AG09309 (cell line): ENCODE measurements around the gene CASQ1.

Experiments
- DNase-seq: peaks from one replicate; pipeline ENCODE4 v3.0.0-alpha.2; 2010; ENCODE audit warnings: low read depth
- H3K4me3 ChIP-seq: 2 replicates; pipeline ENCODE4 v1.5.1; 2011; ENCODE audit warnings: mild to moderate bottlenecking, low read depth, low read length, moderate library complexity; ENCODE audit not compliant: control insufficient read depth
- TF ChIP-seq, protein P1 (sequence below): IDR thresholded peaks from 2 replicates; pipeline ENCODE4 v1.5.1; 2011; ENCODE audit warnings: mild to moderate bottlenecking, low read depth, low read length, inconsistent platforms; ENCODE audit not compliant: insufficient read depth, control insufficient read depth; ENCODE audit errors: missing control alignments

The CASQ1 gene

GRCh38 chr1:160211046-160211790, 20.8 kb downstream of the CASQ1 start:
- H3K4me3 ChIP-seq, result no peak overlapping the region
- DNase-seq, result no peak
- TF ChIP-seq, protein P1, sequence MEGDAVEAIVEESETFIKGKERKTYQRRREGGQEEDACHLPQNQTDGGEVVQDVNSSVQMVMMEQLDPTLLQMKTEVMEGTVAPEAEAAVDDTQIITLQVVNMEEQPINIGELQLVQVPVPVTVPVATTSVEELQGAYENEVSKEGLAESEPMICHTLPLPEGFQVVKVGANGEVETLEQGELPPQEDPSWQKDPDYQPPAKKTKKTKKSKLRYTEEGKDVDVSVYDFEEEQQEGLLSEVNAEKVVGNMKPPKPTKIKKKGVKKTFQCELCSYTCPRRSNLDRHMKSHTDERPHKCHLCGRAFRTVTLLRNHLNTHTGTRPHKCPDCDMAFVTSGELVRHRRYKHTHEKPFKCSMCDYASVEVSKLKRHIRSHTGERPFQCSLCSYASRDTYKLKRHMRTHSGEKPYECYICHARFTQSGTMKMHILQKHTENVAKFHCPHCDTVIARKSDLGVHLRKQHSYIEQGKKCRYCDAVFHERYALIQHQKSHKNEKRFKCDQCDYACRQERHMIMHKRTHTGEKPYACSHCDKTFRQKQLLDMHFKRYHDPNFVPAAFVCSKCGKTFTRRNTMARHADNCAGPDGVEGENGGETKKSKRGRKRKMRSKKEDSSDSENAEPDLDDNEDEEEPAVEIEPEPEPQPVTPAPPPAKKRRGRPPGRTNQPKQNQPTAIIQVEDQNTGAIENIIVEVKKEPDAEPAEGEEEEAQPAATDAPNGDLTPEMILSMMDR, result no peak

DNA sequence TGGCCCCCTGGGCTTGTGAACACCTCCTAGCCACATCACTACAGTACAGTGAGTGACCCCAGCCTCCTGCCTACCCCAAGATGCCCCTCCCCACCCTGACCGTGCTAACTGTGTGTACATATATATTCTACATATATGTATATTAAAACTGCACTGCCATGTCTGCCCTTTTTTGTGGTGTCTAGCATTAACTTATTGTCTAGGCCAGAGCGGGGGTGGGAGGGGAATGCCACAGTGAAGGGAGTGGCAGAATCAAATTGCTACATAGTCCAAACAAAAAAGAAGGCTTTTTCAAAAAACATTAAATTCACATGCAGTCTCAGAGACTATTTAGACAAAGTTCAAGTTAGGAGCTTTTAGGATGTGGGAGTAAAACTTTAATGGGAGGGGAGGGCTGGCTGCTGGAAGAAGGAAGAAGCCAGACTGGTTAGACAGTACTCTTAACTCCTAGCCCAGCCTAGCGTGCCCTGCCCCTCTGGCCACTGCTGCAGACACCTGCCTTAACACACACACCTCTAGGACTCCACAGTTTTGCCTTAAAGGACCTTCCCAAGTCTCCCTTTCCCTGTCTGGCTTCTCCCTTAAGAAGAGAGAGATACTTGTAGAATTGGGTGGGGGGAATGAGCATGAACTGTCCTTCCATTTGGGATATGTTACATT, 24.2 kb downstream of the CASQ1 start:
- H3K4me3 ChIP-seq, result no peak overlapping the region
- no peak for DNase-seq
- TF ChIP-seq, protein P1, result no peak

DNA sequence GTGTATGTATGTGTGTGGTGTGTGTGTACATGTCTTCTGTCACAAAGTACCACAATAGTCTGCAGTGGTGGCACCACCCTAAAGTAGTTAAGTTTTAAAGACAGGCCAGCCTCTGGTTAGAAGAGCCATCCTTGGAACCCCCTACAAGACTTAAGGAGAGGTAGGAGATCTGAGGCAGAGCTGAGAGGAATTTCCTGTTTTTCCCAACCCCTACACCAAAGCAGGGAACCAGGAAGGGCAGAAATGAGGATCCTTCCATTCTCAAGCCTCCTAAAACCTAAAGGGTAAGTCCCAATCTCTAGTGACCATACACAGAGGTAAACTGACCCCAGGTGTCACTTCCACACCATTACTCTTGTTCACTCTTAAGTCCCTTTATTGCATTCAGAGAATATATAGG, 25.9 kb downstream of the CASQ1 start:
- TF ChIP-seq, protein P1, result no peak
- no peak for DNase-seq
- no peak overlapping the region for H3K4me3 ChIP-seq

DNA sequence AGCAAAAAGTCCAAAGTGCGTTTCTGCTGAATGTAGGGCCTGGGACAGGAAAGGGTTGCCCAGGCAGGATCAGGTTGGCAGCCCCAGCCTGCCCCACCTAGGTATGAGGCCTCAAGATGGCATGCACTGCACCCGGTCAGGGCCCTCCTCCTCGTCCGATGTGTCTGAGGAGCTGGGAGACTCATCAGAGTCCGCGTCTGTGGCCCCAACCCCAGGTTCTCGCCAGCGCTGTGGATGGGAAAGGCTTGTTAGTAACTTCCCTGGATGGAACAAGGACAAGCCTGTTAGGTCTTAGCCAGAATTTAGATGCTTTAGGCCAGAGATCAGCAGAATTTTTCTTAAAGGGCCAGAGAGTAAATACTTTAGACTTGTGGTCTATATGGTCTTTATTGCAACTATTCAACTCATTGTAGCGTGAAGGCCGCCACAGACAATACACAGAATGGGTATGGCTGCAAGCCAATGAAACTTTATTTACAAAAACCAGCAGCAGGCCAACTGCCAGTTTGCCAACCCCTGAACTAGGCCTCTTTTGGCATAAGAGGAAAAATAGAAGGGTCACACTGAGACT, 27.2 kb downstream of the CASQ1 start:
- H3K4me3 ChIP-seq, result no peak overlapping the region
- TF ChIP-seq, protein P1, result no peak
- no peak for DNase-seq

DNA sequence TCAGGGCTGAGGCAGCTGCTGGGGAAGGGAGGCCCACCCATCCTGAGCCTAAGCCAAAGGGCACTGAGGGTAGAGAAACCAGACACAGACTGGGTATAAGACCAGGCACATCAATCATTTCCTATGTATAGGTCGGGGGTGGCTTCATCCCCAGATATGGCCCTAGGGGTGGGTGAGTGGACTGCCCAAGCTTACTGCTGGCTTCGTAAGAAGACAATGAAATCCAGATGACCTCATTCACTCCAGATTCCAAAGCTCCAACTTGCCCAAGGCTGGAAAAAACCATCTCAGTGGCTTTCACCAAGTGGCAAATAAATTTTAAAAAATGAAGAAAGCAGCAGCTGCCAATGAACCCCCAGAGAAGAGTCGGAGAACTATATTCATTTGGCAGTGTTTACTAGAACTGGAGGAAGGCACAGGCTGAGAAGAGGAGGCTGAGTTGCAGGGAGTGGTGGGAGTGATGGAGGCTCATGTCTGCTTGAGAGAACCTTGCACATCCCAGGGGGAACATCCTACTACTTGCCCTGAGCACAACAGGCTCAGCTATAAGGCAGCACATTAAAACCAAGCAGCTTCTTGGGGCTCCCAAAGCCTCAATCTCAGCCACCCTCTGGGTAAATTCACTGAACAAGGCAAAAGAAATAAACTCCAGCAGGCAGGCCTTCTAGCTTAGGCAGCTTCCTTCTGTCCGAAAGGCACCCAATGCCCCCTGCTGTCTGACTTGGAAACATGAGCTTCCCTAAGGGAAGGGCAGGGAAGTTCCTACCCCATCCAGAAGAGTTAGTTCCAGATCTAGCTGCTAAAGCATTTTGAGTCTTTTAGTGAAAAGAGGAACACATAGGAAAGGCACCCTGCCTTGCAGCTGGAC, 28.9 kb downstream of the CASQ1 start:
- TF ChIP-seq, protein P1, result peak; percentile 80
- peak; percentile 47 for DNase-seq
- H3K4me3 ChIP-seq, result no peak overlapping the region

DNA sequence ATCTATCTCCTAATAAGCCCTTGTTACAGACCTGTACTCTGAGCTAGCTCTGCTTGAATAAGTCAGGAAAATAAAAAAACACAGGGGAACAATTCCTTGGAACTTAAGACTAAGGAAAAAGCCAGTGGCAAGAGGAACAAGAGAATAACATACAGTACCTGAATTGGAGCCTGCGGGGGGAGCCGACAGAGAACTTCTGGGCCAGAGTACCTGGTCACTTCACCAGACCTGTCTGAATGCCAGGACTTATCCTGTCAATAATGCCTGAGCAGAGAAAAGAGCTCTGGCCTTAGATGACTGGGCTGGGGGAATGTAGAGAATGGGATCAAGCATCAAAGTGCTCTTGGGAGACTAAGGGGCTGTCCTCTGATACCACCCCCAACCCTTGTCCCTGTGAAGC, 29.9 kb downstream of the CASQ1 start:
- TF ChIP-seq, protein P1, result no peak
- no peak for DNase-seq
- no peak overlapping the region for H3K4me3 ChIP-seq
